GM19452 (cell line): Measurements from ENCODE around the gene UBE2V1.
"Not testable (repeated sequence)": the region's sequence is repeated elsewhere in the genome, so short reads cannot be mapped to it uniquely, and the experiment has no call there.

Source experiments
- ATAC-seq: cut with Tn5 transposase; IDR thresholded peaks from one replicate; pipeline ENCODE4 v1.9.1; 2021; ENCODE audit not compliant: unreplicated experiment

Gene UBE2V1

DNA sequence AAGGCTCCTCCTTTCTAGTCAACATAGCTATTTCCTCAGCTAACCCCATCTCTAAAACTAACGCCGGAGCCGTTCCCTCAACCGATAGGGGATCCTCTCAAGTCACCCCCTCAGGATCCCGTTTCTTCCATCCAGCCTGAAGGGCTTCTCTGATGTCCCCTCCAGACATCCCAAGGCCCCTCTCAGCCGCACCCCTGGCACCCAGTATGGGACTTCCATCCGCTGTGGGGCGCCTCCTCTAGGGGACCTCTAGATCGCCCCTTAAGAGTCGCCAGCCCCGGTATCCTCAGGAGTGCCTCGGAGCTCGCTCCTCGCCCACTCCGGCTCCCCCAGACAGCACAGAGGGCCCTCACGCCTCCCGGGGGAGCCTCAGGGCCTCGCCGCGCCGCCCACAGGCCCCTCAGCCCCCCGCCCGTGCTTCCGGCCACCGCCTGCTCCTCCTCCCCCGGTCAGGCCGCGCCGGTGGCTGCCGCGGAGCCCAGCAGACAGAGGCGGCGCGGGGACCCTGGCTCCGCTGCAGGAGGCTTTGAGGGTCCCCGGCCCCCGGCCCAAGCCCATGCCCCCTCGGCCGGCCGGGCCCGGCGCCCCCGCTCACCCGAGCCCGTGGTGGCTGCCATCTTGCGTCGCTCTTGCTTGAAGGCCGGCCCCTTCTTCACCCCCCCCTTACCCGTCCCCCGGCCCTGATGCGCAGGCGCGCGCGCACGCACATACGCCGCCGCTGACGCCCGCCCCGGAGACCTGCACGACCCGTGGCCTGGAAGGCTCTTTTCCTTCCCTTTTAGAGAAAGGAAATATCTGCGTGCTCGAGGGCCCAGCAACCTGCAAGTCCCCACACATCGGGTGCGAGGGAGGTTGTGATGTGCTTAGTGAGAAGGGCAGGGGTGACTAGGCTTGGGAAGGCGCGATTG, at the start of gene UBE2V1:
TSS of gene UBE2V1 (minus strand) at position 639 of the 908 bp plus-strand sequence. CDS start at position 617, 22 bp downstream.
- no peak for ATAC-seq

DNA sequence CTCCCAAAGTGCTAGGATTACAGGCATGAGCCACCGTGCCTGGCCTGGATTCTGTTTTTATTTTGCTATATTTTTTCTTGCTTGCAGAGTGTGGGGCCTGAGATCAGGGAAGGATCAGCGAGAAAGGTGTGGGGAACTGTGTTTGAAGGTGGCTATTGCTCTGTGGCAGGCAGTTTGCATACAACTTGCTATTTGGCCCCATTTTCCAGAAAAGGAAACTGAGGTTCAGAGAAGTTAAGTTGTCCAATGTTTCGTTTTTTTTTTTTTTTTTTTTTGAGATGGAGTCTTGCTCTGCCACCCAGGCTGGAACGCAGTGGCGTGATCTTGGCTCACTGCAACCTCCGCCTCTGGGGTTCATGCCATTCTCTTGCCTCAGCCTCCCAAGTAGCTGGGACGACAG, 48.5 kb upstream of the UBE2V1 start:
- ATAC-seq: not testable (repeated sequence)

DNA sequence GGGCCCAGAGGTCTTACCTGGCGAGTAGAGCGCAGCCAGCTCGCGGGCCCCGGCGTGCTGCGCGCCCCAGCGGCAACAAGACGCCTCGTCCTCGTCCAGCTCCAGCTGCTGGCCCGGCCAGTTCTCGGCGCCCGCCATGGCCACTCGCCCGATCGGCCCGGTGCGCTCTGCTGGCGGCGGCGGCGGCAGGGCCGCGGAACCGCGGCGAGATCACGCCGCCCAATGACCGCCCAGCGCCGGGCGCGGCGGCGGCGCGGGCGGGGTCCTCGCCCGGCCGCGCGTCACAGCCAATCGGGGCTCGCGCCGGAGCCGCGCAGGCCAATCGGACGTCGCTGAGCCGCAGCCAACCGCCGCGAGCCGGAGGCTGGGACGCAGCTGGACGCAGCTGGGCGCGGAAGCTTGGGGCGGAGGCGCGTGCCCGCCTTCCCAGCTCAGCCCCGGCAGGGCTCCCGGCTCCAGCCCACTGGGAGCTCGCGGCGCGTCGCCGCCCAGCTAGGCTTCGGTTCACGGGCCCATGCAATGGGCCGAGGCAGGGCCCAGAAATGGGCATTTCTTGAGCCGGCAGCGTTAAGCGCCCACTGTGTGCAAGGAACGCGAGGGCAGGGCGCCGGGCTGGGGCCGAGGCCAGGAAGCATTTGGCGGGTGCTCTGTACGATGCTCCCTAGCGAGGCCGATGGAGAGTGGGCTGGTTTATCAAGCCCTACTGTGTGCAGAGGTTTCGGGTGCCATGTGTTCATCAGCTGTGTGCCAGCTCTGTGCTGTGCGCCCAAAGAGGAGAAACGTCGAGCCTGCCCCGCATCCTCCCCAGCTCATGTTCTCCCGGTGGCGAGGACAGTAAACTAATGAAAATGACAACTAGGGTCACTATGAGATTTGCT, 40.8 kb upstream of the UBE2V1 start, which contains the start of gene PEDS1:
TSS of gene PEDS1 (minus strand) at position 224 of the 878 bp plus-strand sequence. CDS start at position 138, 86 bp downstream.
- peak; percentile 97 for ATAC-seq

- ATAC-seq: peak; percentile 5
These were observed 40.2 kb upstream of the UBE2V1 start for GRCh38 chr20:50153153-50153499.

DNA sequence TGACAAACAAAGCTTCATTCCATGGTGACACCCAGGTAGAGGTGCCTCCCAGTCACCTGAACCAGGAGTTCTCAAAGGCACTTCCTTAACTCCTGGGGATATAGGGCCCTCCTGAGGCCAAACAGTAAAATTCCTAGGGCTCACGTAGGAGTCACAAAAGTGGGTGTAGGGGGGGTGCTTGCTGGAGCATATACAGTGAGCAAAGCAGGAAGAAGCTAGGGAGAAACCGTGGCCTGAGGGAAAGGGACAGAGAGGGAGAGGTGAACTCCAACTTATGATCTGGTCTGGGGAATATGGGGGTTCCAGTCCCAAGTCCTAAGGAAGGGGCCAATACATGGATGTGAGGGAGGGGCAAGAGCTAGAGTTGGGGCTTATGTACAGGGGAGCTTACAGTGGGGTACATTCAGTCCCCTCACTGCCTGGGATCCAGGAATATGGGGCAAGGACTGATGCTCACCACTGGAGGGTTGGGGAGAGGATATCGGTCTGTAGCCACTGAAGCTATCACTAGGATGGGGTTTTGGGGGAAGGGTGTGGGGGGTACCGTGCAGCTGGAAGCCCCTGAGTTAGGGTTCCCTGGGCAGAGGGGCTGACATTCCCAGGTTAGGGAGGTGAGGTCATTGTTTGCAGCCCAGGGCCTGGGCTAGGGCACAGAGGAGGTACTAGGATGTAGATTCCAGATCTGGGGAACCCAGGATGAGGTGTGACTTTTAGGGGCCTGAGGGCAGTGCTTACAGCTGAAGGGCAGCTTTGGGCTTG, 39.6 kb upstream of the UBE2V1 start:
- ATAC-seq: no peak

GRCh38 chr20:50151034-50151743, 38.2 kb upstream of the UBE2V1 start:
- no peak for ATAC-seq

DNA sequence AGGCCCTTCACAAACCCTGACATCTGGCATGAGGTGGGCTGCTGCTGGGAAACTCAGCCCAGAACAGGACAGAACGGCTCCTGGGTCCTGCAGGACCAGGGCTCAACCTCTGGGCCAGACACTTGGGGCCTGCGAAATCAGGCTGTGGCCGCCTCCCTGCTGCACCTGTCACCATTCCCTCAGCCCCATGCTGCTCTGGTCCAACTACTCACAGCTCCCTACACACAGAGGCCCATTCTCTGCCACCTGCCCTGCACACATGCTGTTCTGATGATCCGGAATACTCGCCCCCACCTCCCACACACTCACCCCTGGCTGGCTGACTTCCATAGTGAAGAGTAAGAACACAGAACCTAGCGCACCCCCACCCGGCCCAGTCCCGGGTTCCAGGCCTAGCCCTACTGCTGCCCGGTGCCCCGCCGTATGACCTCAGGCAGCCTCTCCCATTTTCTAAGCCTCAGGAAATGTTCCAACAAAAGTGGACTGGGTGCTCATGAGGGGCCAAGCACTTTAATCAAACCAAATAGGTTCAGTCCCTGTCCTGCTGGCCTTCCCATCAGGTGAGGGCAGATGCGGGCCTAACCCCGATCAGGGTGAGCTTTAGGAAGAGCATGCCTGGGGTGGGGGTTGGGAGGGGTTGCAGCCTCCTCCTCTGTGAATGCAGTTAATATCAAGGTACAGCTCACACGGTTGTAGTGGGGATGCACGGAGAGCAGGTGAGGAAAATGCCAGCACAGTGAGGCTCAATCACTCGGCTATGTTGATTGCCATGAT, 36.7 kb upstream of the UBE2V1 start:
- ATAC-seq: no peak

DNA sequence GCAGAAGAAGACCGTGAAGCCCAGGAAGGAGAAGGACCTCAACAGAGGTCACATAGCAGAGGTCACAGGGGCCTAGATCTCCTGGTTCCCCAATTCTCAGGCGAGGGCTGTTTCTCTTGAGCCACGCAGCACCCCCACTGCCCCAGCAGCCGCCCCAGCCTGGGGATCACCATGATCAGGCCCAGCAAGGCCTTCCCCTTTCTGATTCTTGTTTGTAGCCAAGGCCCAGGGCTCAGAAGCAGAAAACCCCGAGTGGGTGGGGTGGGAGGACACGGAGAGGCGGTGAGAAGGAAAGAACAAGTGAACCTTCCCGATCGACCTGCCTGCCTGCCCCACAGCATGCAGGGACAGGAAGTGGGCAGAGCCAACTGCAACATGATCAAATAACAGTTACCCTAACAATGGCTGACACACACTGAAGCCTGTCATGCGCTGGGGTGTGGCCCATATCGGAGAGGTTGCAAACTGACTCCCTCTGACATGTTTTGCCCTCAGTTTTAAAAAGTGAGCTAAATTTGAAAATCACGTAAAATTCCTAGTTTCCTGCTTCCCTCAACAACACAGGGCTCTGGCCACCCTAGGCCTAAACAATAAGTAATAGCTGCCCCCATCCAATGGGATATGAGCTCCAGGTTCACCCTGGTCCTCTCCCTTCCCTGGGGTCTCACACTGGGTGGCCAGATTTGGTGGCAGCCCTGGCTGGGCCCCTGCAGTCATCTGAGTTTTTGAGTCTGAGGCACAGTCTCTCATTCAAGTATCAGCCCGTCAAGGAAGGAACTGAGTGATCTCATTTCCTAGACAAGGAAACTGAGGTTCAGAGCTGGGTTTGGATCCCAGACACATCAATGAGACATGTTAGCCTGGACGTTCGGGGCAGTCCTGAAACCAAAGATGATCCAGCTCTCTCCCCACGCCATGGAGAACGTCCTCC, 34.0 kb upstream of the UBE2V1 start:
- ATAC-seq: peak; percentile 72

DNA sequence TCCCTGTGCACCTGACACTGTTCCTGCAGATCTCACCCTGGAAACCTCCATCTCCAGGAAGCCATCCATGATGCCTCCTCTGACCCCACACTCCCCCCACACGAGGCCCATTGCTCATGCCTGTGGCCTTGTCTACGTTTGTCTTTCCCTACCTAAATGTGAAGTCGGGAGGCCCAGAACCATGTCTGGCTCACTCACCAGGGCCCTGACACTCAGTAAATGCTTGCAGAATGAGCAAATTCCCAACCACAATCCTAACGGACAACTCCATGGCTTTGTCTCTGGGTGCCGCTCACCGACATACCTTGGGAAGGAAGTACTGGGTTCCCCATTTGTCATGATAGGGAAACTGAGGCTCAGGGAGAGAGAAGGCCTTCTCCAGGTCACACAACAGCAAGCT, 33.3 kb upstream of the UBE2V1 start:
- no peak for ATAC-seq

GRCh38 chr20:50145566-50145965, 32.6 kb upstream of the UBE2V1 start:
- ATAC-seq: no peak

DNA sequence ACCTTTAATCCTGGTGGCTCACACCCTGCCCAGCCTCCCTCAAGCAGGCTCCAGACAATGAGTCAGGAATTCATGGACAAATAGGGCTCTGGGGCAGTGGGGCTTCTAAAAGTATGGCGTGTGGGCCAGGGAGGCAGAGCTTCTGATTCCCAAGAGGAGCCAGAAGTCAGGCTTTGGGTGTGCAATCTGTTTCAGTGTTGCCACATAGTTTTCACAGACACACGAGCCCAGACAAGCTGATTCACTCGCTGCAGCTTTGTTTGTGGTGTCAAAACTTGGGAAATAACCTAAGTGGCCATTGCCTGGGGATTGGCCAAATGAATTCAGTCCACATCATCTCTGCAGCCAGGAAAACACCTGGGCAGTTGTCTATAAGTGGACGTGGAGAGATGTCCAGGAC, 31.4 kb upstream of the UBE2V1 start:
- ATAC-seq: no peak

DNA sequence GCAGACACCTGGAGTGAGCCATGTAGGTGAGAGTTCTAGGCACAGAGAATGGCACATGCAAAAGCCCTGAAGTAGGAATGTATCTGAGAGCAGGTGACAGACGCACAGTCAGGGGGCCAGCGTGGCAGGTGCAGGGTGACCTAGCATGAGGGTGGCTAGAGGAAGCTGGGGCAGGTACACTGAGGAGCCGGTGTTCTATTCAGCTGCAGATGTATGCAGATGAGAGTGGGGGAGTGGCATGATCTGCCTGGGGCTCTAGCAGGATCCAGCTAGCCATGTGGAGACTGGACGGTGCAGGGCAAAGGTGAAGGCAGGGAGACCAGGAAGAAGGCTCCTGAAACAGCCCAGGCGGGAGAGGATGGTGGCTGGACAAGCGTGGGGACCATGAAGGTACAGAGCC, 29.9 kb upstream of the UBE2V1 start:
- no peak for ATAC-seq

GRCh38 chr20:50141811-50142561, 29.0 kb upstream of the UBE2V1 start:
- no peak for ATAC-seq

GRCh38 chr20:50141018-50141675, 28.2 kb upstream of the UBE2V1 start:
- no peak for ATAC-seq

DNA sequence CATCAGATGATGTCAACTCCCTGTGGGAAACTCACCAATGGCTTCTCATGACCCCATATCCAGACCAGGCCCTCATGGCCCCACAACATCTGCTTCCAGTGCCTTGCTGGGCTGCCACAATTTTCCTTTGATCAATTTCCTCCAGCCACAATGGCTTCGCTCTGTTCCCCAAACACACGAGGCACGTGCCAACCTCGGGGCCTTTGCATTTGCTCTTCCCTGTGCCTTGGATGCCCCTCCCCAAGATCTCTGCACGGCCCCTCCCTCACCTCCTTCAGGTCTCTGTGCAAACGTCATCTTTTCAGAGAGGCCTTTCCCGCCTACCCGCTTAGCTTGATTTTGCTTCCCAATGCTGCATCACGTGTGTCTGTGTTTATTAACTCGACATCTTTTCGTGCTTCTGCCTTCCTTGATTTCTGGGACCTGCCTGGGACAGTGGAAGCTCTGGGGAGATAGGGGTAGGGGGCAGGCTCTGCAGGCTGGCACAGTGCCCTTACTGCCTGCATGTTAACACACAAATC, 27.4 kb upstream of the UBE2V1 start:
- ATAC-seq: no peak

DNA sequence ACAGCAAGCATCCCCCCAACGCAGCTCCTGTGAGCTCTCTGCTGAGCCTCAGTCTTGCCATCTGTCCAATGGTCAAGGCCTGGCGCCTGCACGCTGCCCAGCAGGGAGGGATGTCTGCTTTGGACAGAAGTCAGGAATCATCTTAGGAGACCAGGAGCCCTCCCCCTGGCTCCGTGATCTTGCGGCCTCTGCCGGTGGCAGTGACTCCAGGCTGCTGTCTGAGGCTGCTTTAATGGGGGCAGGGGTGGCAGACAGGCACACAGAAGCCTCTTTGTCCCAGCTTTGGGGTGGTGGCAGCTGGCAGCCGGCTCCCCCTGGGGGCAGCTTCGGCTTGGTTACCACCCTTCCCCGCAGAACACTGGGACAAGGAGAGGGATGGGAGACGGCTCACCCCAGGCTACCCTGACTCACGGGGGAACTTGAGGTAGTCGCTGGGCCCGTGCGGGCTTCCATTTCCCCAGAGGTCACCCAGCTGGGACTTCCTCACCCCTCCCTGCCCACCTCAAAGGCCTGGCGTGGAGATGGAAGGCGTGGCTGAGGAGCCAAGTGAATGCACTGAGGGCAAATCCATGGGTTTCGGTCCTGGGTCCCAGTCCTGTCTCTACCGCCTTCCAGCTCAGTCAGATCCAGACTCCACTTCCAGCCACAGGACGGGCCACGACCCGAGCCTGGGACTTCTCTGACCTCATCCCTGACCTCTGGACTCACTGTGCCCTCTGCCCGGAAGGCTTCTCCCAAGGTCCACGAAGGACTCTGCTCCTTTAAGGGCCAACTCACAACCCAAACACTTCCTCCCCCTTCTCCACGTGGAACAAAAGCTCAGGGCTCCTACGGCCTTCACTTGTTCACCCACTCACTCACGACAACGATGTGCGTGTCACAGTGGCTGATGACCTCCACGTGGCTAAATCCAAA, 25.8 kb upstream of the UBE2V1 start:
- no peak for ATAC-seq
